Neural progenitor cell (in vitro differentiated cells): Measurements from ENCODE around the gene SLC6A11.

Experiments
- EZH2 ChIP-seq: fragments of 200-600 bp; sonication (generic); IDR thresholded peaks from 2 replicates; pipeline ENCODE4 v1.6.1; 2017; ENCODE audit warnings: antibody characterized with exemption, mild to moderate bottlenecking, moderate library complexity
- EZH2phosphoT487 ChIP-seq: fragments of 200-600 bp; sonication (generic); IDR thresholded peaks from 2 replicates; pipeline ENCODE4 v1.6.1; 2017; ENCODE audit warnings: antibody characterized with exemption
- TF ChIP-seq, protein P1 (sequence below): fragments of 200-600 bp; sonication (generic); IDR thresholded peaks from 2 replicates; pipeline ENCODE4 v1.5.1; 2017; ENCODE audit warnings: antibody characterized with exemption, mild to moderate bottlenecking

DNA sequence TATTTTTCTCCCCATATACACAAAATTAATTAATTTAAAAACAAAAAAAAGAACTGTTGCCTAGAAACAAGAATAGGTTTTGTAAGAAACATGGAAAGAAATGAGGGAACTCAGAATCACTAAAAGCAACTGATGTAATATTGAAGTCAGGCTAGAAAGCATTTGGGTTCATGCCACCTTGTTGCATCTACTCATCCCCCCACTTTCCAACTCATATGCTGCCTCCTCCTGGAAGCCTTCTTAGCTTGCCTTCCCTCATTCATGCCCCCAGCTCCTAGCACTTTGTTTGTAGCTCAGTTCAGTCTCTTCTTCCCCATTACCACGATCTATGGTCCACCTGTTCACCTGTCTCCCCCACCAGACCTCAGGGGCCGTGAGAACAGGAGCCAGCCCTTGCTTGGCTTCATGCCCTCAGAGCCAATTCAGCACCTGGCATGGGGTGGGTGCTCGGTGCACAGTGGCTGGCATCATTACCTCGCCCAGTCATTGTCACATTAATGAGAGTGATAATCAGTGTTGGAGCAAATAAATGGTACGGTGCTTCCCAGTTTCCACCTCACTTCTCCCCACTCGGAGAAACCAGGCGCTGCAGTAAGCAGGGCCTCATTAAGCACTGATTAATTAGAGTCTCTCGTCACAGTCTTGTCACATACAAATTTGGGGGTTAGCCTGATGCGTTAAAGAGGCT lies 114.1 kb downstream of the SLC6A11 start:
- TF ChIP-seq, protein P1, sequence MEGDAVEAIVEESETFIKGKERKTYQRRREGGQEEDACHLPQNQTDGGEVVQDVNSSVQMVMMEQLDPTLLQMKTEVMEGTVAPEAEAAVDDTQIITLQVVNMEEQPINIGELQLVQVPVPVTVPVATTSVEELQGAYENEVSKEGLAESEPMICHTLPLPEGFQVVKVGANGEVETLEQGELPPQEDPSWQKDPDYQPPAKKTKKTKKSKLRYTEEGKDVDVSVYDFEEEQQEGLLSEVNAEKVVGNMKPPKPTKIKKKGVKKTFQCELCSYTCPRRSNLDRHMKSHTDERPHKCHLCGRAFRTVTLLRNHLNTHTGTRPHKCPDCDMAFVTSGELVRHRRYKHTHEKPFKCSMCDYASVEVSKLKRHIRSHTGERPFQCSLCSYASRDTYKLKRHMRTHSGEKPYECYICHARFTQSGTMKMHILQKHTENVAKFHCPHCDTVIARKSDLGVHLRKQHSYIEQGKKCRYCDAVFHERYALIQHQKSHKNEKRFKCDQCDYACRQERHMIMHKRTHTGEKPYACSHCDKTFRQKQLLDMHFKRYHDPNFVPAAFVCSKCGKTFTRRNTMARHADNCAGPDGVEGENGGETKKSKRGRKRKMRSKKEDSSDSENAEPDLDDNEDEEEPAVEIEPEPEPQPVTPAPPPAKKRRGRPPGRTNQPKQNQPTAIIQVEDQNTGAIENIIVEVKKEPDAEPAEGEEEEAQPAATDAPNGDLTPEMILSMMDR, result no peak
- TF ChIP-seq EZH2, result no peak
- no peak for TF ChIP-seq EZH2phosphoT487
